Measurements from ENCODE around the gene STAT2.
"Not testable (repeated sequence)": the region's sequence is repeated elsewhere in the genome, so short reads cannot be mapped to it uniquely, and the experiment has no call there.

The STAT2 gene

GRCh38 chr12:56361487-56362129, 1.7 kb upstream of the STAT2 start:
- no peak for DNase-seq

GRCh38 chr12:56358836-56359532, 923 bp downstream of the STAT2 start:
- DNase-seq, result no peak

- no peak for DNase-seq
Measured at GRCh38 chr12:56351325-56351724, 8.6 kb downstream of the STAT2 start.

- no peak for DNase-seq
Measured at GRCh38 chr12:56350662-56351061, 9.2 kb downstream of the STAT2 start.

GRCh38 chr12:56348776-56349175, 11.1 kb downstream of the STAT2 start:
- DNase-seq, result no peak

- not testable (repeated sequence) for DNase-seq
Measured at GRCh38 chr12:56347255-56347654, 12.7 kb downstream of the STAT2 start.

- DNase-seq, result peak; percentile 26
Measured at GRCh38 chr12:56346675-56347074, 13.2 kb downstream of the STAT2 start.

GRCh38 chr12:56342290-56342689, 17.6 kb downstream of the STAT2 start:
- DNase-seq, result not testable (repeated sequence)

- no peak for DNase-seq
Measured at GRCh38 chr12:56341616-56342015, 18.3 kb downstream of the STAT2 start.

GRCh38 chr12:56339158-56339422, 20.8 kb downstream of the STAT2 start:
- no peak for DNase-seq

GRCh38 chr12:56338308-56339157, 21.4 kb downstream of the STAT2 start, which contains the start of gene IL23A:
Gene IL23A (plus strand): TSS chr12:56338884. CDS start chr12:56339045, 161 bp downstream.
- peak; percentile 91 for DNase-seq

- no peak for DNase-seq
Measured at GRCh38 chr12:56337753-56338251, 22.1 kb downstream of the STAT2 start.

GRCh38 chr12:56336361-56337167, 23.3 kb downstream of the STAT2 start:
- no peak for DNase-seq

GRCh38 chr12:56335527-56335926, 24.4 kb downstream of the STAT2 start:
- DNase-seq, result not testable (repeated sequence)

- no peak for DNase-seq
Measured at GRCh38 chr12:56334490-56334793, 25.5 kb downstream of the STAT2 start.

GRCh38 chr12:56333679-56334489, 26.0 kb downstream of the STAT2 start, which contains the start of gene PAN2:
Gene PAN2 (minus strand): TSS chr12:56334000. CDS start chr12:56333094, 906 bp downstream.
- peak; percentile 94 for DNase-seq

GRCh38 chr12:56333197-56333678, 26.7 kb downstream of the STAT2 start:
- no peak for DNase-seq

GRCh38 chr12:56332512-56333196, 27.3 kb downstream of the STAT2 start:
- DNase-seq, result no peak

- DNase-seq, result no peak
Measured at GRCh38 chr12:56330936-56331490, 28.9 kb downstream of the STAT2 start.

GRCh38 chr12:56326533-56326932, 33.4 kb downstream of the STAT2 start:
- no peak for DNase-seq

- DNase-seq, result no peak
Measured at GRCh38 chr12:56326126-56326525, 33.8 kb downstream of the STAT2 start.

Measured in stimulated activated CD4-positive, alpha-beta T cell treated with anti-CD3 and anti-CD28 coated beads, Interleukin-15, amount 100 ng/mL, for 24 hours (primary cell).